B cell (primary cell): ENCODE results near the gene SPEM3. TPM values are rescaled to one million over a fixed set of nuclear protein-coding genes. Genes with fewer than 3 reads are reported as not detected.

Experiments
- ATAC-seq: fragments of 200-7000 bp; cut with Tn5 transposase; one replicate; pipeline ENCODE4 v1.10.0; 2021; ENCODE audit warnings: low read depth, mild to moderate bottlenecking, moderate number of reproducible peaks, moderate library complexity
- CTCF ChIA-PET: fragments of 350-600 bp; sonication (Branson Sonifier 250); formaldehyde crosslinking; loops from one replicate; lab custom pipeline; 2021; ENCODE audit warnings: antibody characterized with exemption, inconsistent platforms; lab: Charles Lee
- POLR2A ChIA-PET: fragments of 350-600 bp; sonication (Branson Sonifier 250); formaldehyde crosslinking; loops from one replicate; lab custom pipeline; 2021; ENCODE audit warnings: antibody characterized with exemption; lab: Charles Lee
- DNase-seq: peaks from one replicate; pipeline ENCODE4 v3.0.0; 2013
- H2AFZ ChIP-seq: 2 replicates; pipeline ENCODE4 v1.6.1; 2012; ENCODE audit warnings: mild to moderate bottlenecking, low read depth, low read length; ENCODE audit not compliant: insufficient read depth, poor library complexity, severe bottlenecking
- H3K27ac ChIP-seq, 2 donors: 1 replicate in 1 of 2; 2 replicates in 1 of 2; pipeline ENCODE4 v1.5.1; 2012 to 2013; ENCODE audit warnings: low read length in 2 of 2, mild to moderate bottlenecking in 2 of 2, moderate library complexity in 1 of 2
- H3K27me3 ChIP-seq, 4 experiments: fragments of 200-600 bp in 1 of 4; sonication (generic) in 1 of 4; replicated peaks in 1 of 4; 1 replicate in 2 of 4; 2 replicates in 2 of 4; pipeline versions ENCODE4 v1.6.1 to v1.7.0; 2013 to 2016; ENCODE audit warnings: low read length in 3 of 4, mild to moderate bottlenecking in 2 of 4, mixed read lengths in 1 of 4, moderate library complexity in 1 of 4; ENCODE audit not compliant: insufficient read depth in 4 of 4, control insufficient read depth in 3 of 4; ENCODE audit errors: control extremely low read depth in 1 of 4
- H3K36me3 ChIP-seq, 2 experiments: replicated peaks in 1 of 2; 1 replicate in 1 of 2; 2 replicates in 1 of 2; pipeline versions ENCODE4 v1.6.1 to v1.7.1; 2013; ENCODE audit warnings: low read length in 1 of 2; ENCODE audit not compliant: insufficient read depth in 2 of 2, control insufficient read depth in 1 of 2; ENCODE audit errors: control extremely low read depth in 1 of 2, extremely low read depth in 1 of 2
- H3K4me1 ChIP-seq, 2 donors: fragments of 200-600 bp in 1 of 2; sonication (generic) in 1 of 2; 1 replicate in 1 of 2; 2 replicates in 1 of 2; pipeline versions ENCODE4 v1.5.1 to v1.6.1; 2013 to 2017; ENCODE audit warnings: low read length in 2 of 2; ENCODE audit not compliant: control insufficient read depth in 2 of 2, insufficient read depth in 2 of 2
- H3K4me2 ChIP-seq: replicated peaks from 2 replicates; pipeline ENCODE3; 2012; ENCODE audit warnings: mild to moderate bottlenecking, low read depth, low read length; ENCODE audit not compliant: poor library complexity, severe bottlenecking
- H3K4me3 ChIP-seq, 5 experiments: fragments of 200-600 bp in 1 of 5; sonication (generic) in 1 of 5; 1 replicate in 3 of 5; 2 replicates in 2 of 5; pipeline versions ENCODE4 v1.5.1 to v1.7.0; 2011 to 2016; ENCODE audit warnings: low read length in 4 of 5, mild to moderate bottlenecking in 4 of 5, low read depth in 2 of 5, control low read depth in 1 of 5, moderate library complexity in 1 of 5; ENCODE audit not compliant: insufficient read depth in 1 of 5; ENCODE audit errors: control extremely low read depth in 1 of 5, extremely low read depth in 1 of 5
- H3K79me2 ChIP-seq: fragments of 200-600 bp; sonication (generic); one replicate; pipeline ENCODE4 v1.6.0; 2016; ENCODE audit warnings: low read length; ENCODE audit not compliant: control insufficient read depth, insufficient read depth
- H3K9ac ChIP-seq: fragments of 200-600 bp; sonication (generic); 2 replicates; pipeline ENCODE4 v1.6.1; 2017; ENCODE audit warnings: mild to moderate bottlenecking, low read length, moderate library complexity
- H3K9me3 ChIP-seq, 3 donors: one replicate each; pipeline versions ENCODE4 v1.6.1 to v1.7.1; 2013; ENCODE audit warnings: low read length in 2 of 3; ENCODE audit not compliant: control insufficient read depth in 2 of 3, insufficient read depth in 1 of 3; ENCODE audit errors: control extremely low read depth in 1 of 3
- H4K20me1 ChIP-seq: 2 replicates; pipeline ENCODE4 v1.6.0; 2012; ENCODE audit warnings: mild to moderate bottlenecking, low read length; ENCODE audit not compliant: insufficient read depth, control insufficient read depth, poor library complexity, severe bottlenecking
- H3K27ac Mint-ChIP-seq: one replicate; pipeline ENCODE4 v1.8.0; 2021; ENCODE audit warnings: mixed read lengths
- H3K27me3 Mint-ChIP-seq: one replicate; pipeline ENCODE4 v1.8.0; 2021; ENCODE audit warnings: mixed read lengths
- H3K4me1 Mint-ChIP-seq: one replicate; pipeline ENCODE4 v1.8.0; 2021; ENCODE audit warnings: mixed read lengths
- H3K4me3 Mint-ChIP-seq: one replicate; pipeline ENCODE4 v1.8.0; 2021; ENCODE audit warnings: mixed read lengths
- H3K9me3 Mint-ChIP-seq: one replicate; pipeline ENCODE4 v1.8.0; 2022; ENCODE audit warnings: mixed read lengths; ENCODE audit not compliant: insufficient read depth
- CTCF ChIP-seq: fragments of 200-600 bp; IDR thresholded peaks from one replicate; pipeline ENCODE4 v1.8.0; 2022; ENCODE audit warnings: antibody characterized with exemption, mild to moderate bottlenecking
- EZH2 ChIP-seq: IDR thresholded peaks from 2 replicates; pipeline ENCODE4 v1.6.1; 2012; ENCODE audit warnings: borderline replicate concordance, low read depth, mild to moderate bottlenecking, moderate library complexity, low read length; ENCODE audit not compliant: insufficient read depth, poor library complexity, severe bottlenecking
- WGBS: methylation state at CpG from one replicate; pipeline ENCODE4 v1.1.5; 2013; ENCODE audit warnings: missing lambda C conversion rate; ENCODE audit not compliant: insufficient coverage; 5-methylcytosine and 5-hydroxymethylcytosine counted together
- intact Hi-C: fragments of 100-400 bp; cut with micrococcal nuclease; formaldehyde crosslinking; loops from one replicate; pipeline ENCODE4 v1.10.0; 2022
- polyA plus RNA-seq: library from polyadenylated mRNA; depleted of rRNA; stranded (reverse); fragments of >200 nt; gene quantifications from 2 replicates; pipeline ENCODE4 v1.2.3, GENCODE V29; 2012
- total RNA-seq, 2 donors: library from RNA; stranded (reverse); fragments of 120-200 nt in 1 of 2; gene quantifications; 1 replicate in 1 of 2; 2 replicates in 1 of 2; pipeline versions ENCODE4 v1.2.3 to v1.2.4, GENCODE V29; 2013 to 2022

Gene SPEM3
- total and polyA plus RNA-seq, 2 donors (not counting 1 experiment from before 2014, with no cell fraction given) = not detected

GRCh38 chr17:7393613-7394451, 34.8 kb upstream of the SPEM3 start:
- Histone ChIP-seq H3K4me2 (peak overlapping the region; percentile 75), H3K27ac (peak overlapping the region; percentile 55 to 83), H3K4me3 (peak overlapping the region; percentile 2 to 84 (median 81)), H3K79me2 (peaks cover 10% of the 10 kb centered on the region), H3K27me3 (no peaks in the 10 kb centered on the region), H4K20me1 (no peaks in the 10 kb centered on the region), H3K9ac (peak overlapping the region; percentile 88), H3K9me3 (no peaks in the 10 kb centered on the region), H3K4me1 (peaks cover 12 to 16% of the 10 kb centered on the region in 2 donors), H2AFZ (peak overlapping the region; percentile 91), H3K36me3 (peaks cover 0 to 34% of the 10 kb centered on the region in 2 experiments)
- intact Hi-C loops = loop anchor here (1.0 kb wide), 5 partner anchors 10 to 89 kb away; partner anchors contain the start of gene TMEM256
- ChIA-PET POLR2A (interaction anchor here (1.0 to 1.4 kb wide), 4 partner anchors 10 to 293 kb away, joined by 3 to 15 read pairs (median 4); partner anchors contain the start of genes POLR2A and TMEM256), CTCF (interaction anchor here (1.4 to 3.2 kb wide), 3 partner anchors 38 to 195 kb away, joined by 3 to 13 read pairs (median 4); partner anchors contain the start of gene TMEM95)
- ATAC-seq (peak; percentile 62), DNase-seq (peak; percentile 90)
- Mint-ChIP-seq H3K27ac (peak overlapping the region; percentile 92), H3K27me3 (no peaks in the 10 kb centered on the region), H3K4me3 (peak overlapping the region; percentile 89), H3K9me3 (no peaks in the 10 kb centered on the region), H3K4me1 (peaks cover 12% of the 10 kb centered on the region)
- 4% methylated on average over 38 of the region's 48 CpGs for WGBS
- no peak for TF ChIP-seq EZH2
- no peak for TF ChIP-seq CTCF
